Measurements from ENCODE around the gene PXN.

Gene PXN

DNA sequence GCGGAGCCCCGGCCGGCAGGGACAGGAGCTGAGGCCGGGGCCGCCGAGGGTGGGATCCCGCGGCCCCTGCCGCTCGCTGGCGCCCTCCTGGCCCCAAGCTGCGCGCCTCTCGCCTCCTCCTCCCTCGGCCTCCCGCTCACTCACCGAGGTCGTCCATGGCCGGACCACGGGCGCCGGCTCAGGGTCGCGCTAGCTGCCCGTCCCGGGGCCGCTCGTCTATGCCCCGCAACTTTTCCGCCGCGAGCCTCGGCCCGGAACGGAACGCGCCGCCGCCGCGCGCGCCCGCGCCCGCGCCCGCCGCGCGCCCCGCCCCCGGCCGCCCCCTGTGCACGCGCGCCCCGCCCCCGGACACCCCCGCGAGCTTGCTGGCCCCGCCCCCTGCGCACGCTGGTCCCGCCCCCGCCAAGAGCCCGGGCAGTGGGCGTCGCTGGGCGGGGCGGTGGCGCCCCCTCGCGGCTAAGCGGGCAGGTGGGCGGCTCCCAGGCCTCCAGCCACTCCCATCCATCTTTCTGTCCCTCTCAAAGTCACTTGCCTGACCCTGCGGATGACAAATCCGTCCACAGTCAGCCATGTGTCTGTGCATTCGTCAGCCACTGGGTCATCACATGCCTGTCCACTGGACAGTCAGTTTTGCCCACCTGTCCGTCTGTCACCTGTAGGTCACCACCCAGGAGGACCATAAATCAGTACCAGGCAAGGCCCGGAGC, at the start of gene PXN:
Gene PXN, minus strand, starts transcription at position 258 of the 707 bp plus-strand sequence. Its CDS starts 101 bp downstream, at position 157.
- peak; percentile 92 for DNase-seq (ENCODE audit: extremely low spot score, insufficient read length, low read depth)
- FAIRE-seq, result peak; percentile 44

DNA sequence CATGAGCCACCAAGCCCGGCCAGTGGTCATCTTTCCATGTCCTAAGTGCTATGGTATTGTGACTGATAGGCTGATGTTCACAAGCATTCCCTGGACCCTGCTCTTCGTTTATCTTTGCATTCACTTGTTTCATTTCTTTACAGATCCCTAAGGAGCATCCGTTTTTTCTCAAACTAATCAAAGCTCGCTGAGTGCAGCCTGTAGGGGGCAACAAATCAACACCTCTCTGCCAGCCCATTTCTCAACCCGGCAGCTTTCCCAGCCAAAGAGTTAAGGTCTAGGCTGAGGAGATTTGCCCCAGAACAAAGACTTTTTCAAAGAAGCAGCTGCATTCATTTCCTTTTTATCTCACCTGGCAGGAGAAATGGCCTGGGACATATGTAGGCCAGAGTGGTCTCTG, 48.7 kb upstream of the PXN start:
- DNase-seq (ENCODE audit: extremely low spot score, insufficient read length, low read depth), result no peak
- FAIRE-seq, result no peak

DNA sequence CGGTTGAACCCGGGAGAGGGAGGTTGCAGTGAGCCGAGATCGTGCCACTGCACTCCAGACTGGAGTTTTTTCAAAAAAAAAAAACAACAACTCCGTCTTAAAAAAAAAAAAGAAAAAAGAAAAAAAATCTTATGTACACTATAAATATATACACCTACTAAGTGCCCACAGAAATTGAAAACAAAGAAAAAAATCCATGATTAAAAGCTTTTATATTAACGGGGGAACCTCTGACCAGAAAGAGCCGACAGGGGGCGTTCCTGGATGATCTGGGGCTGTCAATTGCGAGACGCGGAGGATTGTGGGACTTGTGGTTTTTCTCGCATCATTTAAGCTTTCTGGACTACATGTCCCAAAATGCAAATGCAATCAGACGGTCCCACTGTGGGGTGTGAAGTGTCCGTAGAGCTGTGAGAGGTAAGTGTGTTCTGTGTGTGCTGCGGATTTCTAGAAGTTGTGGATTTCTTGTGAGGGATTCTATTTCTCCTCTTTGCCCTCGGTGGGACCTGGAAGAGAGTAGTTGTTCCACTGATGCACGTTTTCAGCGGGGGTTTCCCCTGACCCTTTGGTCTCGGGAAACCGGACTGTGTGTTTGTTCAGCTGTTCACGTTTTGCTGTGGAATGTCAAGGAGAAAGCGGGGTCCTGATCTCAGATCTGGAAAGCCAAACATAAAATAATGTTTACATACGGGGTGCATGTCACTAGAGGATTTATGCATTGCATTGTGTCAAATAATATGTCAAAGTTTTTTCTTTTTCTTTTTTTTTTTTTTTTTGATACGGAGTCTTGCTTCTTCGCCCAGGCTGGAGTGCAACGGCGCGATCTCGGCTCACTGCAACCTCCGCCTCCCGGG, 36.7 kb upstream of the PXN start, which contains the start of gene SIRT4:
Gene SIRT4, plus strand, starts transcription at position 360 of the 854 bp plus-strand sequence. CDS start 1,241 bp downstream, outside the sequence.
- DNase-seq (ENCODE audit: extremely low spot score, insufficient read length, low read depth) (peak; percentile 83), FAIRE-seq (peak; percentile 98)

DNA sequence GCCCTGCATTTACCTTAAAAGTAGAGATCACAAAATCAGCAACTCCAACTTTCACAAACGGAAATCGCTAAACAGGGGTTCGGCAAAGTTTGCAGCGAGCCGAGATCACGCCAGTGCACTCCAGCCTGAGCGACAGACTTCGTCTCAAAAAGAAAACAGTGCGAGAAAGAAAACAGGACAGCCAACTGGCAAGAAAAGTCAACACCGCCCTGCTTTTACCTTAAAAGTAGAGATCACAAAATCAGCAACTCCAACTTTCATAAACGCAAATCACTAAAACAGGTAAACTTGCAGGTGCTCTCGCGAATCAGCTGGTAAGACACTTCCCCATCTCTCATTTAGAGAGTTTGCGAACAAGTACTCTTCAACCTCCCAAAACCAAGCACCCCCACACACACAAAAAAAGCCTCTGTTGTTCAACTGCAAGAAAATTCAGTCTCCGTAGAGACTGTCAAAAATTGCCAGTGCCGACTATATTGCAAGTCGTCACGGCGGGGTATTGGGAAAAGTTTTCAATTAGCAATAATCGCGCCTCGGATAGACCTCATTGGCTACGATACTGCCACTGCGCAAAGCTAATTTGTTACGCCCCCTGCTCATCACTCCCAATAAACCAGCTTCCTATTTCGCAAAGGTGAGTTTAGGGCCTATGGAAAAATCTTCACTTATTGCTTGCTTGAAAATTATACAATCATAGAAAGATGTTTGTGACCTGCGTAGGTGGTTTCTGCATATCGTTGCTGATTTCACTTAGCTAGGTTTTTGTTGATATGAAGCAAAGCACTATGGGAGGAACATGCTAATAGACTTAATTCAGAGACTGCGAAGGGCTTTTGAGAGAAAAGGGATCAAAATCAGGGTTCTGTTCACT, 27.4 kb upstream of the PXN start, which contains the start of gene RNU4-1:
Gene RNU4-1, minus strand, starts transcription at position 577 of the 871 bp plus-strand sequence.
- FAIRE-seq, result no peak
- DNase-seq (ENCODE audit: extremely low spot score, insufficient read length, low read depth), result no peak

DNA sequence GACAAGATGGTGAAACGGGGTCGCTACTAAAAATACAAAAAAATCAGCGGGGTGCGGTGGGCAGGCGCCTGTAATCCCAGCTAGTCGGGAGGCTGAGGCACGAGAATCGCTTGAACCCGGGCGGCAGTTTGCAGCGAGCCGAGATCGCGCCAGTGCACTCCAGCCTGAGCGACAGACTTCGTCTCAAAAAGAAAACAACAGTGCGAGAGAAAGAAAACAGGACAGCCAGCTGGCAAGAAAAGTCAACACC, 26.8 kb upstream of the PXN start:
- DNase-seq (ENCODE audit: extremely low spot score, insufficient read length, low read depth), result no peak
- no peak for FAIRE-seq

DNA sequence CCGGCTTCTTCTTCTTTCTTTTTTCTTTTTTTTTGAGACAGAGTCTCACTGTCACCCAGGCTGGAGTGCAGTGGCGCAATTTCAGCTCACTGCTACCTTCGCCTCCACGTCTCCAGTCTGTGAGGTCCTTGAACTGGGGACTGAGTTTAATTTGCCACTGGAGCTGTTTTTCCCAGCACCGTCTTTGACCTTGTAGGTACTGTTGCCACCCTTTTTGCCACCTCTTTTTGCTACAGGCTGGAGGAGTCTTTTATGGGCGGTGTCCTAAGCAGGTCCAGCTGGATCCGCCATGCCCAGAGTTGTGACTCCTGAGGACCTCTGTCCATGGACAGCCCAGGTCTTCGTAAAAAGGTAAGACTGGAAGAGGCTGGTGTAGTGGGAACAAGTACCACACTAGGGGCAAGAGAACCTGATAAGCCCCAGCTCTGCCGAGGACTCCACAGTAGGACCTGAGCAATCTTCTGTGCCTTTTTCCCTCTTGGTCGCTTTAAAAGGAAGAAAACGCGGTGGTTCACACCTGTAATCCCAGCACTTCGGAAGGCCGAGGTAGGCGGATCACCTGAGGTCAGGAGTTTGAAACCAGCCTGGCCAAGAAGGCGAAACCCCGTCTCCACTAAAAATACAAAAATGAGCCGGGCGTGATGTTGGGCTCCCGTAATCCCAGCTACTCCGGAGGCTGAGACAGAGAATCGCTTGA, 25.2 kb upstream of the PXN start:
- no peak for DNase-seq (ENCODE audit: extremely low spot score, insufficient read length, low read depth)
- FAIRE-seq, result no peak

DNA sequence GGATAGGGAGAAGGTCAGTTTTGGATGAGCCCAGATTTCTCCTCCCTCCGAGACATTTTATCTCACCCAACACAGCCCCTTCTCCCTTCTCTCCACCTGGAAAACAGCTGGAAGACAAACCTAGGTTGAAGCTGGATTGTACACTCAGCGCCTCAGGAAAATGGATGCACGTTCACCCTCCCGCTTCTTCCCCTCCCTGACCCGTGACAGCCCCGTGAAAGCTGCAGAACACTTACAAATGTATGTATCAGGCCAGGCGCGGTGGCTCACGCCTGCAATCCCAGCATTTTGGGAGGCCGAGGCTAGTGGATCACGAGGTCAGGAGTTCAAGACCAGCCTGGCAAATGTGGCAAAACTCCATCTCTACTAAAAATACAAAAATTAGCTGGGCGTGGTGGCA, 22.0 kb upstream of the PXN start:
- DNase-seq (ENCODE audit: extremely low spot score, insufficient read length, low read depth) (no peak), FAIRE-seq (no peak)

DNA sequence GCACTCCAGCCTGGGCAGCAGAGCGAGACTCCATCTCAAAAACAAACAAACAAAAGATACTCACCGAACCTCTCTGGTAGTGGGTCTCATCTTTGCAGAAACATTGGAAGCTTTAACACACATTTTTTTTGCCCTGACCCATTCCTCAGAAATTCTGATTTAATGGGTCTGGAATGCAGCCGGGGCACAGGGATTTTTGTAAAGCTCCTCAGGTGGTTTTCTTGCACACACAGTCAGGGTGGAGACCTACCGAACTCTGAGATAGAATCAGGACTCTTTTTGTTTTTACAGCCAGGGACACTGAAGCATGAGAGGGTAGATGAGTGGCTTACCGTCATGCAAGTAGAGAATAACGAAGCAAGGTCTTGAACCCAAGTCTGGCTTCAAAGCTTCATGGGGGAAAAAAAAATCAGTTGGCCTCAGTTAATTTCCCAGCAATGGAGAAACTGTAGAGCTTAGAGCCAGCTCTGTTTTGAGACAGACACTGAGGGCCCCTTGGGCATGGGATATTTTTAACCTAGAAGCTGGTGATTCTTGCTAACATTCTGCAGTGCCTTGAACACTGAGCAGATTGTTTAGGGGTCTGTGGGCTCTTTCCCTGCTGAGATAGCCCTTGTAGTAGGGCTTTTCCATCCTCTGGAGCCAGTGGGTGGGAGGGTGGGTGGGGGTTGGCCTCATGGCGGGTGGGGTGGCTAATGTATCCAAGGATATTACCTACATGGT, 21.4 kb upstream of the PXN start:
- no peak for FAIRE-seq
- DNase-seq (ENCODE audit: extremely low spot score, insufficient read length, low read depth), result no peak

DNA sequence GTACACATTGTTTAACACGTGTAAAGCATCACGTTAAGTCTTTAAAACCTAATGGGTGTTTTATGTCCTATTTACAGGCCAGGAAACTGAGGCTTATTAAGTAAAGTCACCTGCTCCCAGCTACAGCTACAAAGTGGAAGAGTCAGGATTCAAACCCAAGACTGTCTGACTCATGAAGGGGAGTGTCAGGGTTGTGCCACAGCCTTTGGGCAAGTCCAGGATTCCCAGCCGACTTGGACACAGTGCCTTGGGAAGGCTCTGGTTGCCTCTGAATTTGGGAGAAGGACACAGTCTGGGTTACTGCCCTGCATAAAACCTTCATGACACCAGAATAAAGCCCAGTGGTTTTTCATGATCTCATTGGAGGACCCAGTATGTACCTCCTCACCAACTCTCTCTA, 18.9 kb upstream of the PXN start:
- FAIRE-seq, result no peak
- no peak for DNase-seq (ENCODE audit: extremely low spot score, insufficient read length, low read depth)

DNA sequence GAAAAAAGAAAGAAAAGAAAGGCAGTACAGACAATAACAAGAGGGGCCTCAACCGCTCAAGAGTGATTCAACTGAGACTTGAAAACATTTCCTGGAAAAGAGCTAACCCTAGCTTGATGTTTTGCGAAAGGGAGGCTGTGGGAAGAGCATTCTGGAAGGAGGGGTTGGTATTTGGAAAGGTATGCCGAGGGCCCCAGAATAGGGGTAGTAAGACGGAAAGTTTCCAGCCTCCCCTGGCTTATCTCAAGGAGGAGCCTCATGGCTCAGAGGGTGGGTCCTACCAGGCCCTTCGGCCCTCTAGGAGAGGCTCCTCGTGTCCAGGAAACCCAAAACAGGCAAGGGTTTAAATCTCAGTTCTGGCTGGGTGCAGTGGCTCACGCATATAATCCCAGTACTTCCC, 17.8 kb upstream of the PXN start:
- no peak for DNase-seq (ENCODE audit: extremely low spot score, insufficient read length, low read depth)
- no peak for FAIRE-seq

DNA sequence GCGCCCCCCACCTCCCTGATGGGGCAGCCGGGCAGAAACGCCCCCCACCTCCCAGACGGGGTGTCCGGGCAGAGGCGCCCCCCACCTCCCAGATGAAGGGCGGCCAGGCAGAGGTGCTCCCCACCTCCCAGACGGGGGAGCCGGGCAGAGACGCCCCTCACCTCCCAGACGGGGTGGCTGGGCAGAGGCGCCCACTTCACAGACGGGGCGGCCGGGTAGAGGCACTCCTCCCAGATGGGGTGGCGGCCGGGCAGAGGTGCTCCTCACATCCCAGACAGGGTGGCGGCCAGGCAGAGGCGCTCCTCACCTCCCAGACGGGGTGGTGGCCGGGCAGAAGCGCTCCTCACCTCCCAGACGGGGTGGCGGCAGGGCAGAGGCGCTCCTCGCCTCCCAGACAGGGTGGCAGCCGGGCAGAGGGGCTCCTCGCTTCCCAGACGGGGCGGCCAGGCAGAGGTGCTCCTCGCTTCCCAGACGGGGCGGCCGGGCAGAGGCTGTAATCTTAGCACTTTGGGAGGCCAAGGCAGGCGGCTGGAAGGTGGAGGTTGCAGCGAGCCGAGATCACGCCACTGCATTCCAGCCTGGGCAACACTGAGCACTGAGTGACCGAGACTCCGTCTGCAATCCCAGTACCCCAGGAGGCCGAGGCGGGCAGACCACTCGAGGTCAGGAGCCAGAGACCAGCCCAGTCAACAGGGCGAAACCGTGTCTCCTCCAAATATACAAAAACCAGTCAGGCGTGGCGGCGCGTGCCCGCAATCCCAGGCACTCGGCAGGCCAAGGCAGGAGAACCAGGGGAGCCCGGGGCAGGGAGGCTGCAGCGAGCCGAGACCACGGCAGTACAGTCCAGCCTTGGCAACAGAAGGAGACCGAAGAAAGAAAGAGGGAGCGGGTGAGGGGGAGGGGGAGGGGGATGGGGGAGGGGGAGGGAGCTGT, 12.9 kb upstream of the PXN start:
- FAIRE-seq (no peak), DNase-seq (ENCODE audit: extremely low spot score, insufficient read length, low read depth) (no peak)

DNA sequence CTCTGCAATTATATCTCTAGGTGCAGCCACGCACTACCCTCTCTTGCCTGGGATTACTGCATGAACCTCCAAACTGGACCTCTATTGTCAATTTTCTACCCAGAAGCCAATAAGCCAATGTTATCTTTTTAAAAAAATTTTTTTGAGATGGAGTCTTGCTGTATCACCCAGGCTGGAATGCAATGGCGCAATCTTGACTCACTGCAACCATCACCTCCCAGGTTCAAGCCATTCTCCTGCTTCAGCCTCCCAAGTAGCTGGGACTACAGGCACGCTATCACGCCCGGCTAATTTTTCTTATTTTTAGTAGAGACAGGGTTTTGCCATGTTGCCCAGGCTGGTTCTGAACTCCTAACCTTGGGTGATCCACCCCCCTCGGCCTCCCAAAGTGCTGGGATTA, 11.2 kb upstream of the PXN start:
- FAIRE-seq, result no peak
- no peak for DNase-seq (ENCODE audit: extremely low spot score, insufficient read length, low read depth)

DNA sequence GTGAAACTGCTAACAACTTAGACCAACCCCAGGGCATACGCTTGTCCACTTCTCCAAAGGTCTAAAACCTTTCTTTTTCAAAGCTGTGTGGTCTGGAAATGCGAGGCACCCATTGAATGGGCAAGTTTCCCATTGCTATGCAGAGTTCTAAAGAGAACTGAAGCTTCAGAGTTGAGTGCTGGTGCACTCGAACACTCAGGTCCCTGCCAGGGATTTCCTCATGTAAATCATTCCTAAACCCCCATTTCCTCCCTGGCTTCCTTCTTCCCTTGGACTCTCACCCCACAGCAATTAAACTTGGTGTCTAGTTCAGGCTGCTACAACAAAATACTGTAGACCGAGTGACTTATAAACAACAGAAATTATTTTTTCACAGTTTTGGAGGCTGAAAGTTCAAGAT, 2.2 kb upstream of the PXN start:
- no peak for FAIRE-seq
- DNase-seq (ENCODE audit: extremely low spot score, insufficient read length, low read depth), result no peak

DNA sequence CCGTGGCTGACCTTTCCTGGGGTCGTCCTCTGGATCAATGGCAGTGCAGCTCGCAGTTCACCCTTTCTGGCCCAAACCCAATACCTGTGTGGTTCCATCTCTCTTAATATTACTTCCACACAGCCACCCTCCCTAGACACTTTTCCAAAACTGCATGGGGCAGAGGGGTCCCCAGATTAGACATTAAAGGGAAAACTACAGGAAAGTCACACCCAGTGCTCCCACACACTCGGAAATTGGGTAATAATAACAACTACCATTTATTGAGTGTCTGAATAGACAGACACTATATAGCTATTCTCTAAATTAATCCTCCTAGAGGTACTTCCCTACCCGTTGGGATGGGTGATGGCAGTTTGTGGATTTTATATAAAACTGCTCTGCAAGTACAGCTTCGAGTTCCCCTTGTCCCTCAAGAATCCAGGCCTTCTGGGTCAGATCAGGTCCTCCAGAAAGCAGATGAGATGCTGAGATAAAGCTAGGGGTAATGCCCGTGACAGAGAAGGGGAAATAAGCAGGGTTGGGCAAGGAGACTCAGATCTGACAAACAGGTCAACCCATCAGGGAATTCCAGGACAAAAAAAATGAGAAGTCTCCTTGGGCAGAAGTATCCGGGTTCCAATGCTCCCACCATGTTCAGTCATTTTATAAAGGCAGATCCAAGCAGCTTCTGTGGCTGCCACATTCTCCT, 795 bp upstream of the PXN start:
- DNase-seq (ENCODE audit: extremely low spot score, insufficient read length, low read depth) (no peak), FAIRE-seq (no peak)

DNA sequence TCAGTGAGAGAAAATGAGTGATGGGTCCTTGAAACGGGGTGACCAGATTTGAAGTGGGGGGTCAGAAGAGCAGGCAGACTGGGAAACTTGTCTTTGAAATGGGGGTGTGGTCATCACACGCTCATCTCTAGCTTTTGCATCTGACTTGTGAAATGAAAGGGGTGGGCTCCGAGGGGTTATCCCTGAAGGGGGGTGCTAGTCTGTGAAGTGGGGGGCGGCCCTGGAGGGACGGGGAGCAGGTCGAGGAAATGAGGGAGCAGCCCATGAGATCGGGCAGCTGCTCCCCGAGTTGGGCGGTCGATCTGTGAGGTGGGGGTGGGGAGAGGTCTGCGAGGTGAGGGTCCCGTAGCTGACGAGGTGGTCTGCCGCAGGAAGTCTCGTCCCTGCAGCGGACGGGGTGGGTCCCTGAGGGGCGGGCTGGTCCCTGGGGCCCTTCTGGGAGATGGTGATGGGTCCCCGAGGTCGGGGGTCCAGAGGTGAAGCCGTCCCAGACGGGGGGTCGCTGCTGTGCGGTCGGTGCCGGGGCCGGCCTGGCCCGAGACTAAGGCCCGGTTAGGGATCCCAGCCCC, 542 bp downstream of the PXN start:
- DNase-seq (ENCODE audit: extremely low spot score, insufficient read length, low read depth), result no peak
- FAIRE-seq, result no peak

DNA sequence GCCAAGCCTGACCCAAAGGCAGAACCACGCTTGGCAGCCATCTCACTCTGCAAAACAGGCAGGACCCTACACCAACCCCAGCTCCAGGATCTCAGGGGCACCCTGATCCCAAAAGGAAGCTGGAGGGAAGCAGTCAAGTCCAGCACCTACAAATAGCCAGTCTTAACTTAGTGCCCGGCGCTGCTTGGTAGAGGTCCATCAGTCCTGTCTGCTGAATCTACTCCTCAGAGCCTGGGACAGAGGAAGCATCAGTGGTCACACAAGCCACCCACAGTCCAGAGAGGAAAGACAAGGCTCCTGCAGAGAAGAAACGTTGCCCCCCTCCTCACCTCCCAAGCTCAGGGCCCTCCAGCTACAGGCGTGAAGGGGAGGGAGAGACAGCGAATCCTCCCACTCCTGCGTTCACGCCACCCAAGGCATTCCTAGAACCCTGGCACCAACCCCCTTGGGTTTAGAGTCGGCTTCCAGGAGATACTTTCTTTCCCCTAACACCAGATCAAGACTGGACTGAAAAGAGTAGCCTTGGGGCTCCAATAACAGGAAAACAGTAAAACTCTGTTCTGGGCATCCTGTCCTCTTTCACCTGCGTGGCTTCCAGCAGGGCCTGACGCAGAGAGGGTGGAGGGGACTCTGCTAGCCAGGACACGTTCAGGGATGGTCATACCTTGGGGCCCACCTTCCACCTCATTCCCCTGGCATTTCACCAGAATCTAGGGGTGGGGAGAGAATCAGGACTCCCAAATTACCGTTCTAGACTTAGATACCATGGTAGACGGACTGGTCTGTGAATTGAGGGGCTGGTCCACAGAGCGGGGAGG, 1.2 kb downstream of the PXN start:
- DNase-seq (ENCODE audit: extremely low spot score, insufficient read length, low read depth) (no peak), FAIRE-seq (no peak)

DNA sequence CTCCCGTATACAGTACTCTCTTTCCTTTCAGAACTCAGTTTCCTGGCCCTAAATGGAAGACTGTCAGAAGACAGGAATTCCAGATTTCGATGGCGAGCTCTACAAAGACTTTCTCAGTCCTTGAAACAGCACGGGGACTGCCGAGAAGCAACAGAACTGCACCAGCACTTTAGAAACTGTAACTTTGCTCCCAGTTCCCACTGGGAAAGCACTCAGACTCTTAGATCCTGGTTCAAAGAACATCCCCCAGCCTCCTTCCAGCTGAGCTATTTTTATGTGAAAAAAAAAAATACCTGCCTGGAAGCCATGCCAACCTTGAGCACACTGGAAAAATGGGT, 1.8 kb downstream of the PXN start:
- FAIRE-seq, result no peak

More for the DNA sequence above, 1.8 kb downstream of the PXN start:
- DNase-seq (ENCODE audit: extremely low spot score, insufficient read length, low read depth), result no peak

All from GM18507 (cell line).